ENCODE results near the gene TCOF1.

Gene TCOF1

DNA sequence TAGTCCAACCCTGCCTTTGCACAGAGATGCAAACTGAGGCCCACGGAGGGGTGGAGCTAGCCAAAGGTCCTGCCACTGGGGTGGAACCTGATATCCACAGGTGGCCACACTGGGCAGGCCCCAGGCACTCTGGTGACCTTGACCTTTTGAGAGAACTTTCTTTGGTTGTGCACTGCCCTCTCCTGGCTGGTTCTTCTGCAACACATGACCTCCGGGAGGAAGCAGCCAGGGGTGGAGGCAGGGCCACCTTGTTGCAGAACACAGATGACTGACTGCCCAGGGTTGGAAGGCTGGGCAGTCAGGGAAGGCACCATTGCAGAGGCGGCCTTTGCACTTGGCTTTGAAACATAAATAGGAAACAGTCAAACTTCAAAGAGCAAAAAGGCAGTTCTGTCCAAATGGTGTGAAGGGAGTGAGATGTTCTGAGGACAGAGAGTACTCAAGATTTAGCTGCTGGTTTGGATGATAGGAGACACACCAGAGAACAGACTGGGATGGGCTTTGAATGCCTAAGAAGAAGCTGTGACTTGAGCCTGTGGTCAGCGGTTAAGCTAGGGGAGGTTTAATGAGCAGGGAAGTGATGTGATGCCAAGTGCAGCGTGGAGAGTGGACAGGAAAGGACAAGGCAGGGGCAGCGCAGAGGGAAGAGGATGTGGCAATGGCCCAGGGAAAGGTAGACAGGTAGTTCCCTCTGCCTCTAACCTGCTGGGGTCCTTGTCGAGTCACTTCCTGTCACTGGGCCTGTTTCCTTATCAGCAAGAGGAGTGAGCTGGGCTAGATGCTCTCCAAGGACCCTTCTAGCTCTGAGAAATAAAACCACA lies 6.8 kb upstream of the TCOF1 start:
- peak; percentile 28 for DNase-seq

DNA sequence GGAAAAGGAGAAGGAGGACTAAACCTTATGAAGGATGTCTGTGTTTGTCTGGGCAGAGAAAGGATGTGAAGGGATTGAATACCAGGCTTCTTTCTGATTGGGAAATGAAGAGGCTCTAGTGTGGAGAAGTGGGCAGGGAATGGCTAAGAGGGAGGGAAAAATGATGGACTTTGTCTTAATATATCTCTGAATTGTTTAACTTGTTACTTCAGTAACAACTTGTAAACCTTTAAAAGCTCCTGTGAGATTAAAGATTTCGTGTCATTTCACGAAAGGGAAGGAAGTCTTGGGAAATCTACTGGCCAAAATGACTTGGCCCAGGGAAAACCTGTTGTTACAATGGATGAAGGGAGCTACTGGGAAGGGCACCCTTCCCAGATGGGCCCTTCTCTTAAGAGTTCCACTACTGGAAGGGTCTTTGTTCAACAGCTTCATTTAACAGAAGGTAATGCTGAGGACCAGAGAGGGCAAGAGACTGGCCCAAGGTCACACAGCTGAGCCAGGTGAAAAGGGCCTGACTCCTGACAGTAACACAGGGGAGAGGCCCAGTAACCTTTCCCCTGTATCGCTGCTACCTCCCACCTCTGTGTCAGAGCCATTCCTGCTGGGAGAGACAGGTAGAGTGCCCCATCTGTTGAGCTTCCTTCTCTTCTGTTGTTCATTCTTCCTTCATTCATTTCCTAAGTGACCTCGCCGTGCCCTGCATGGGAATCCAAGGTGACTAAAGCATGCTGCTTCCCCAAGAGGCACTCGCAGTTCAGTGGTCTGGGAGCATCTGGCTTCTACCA lies 5.1 kb upstream of the TCOF1 start:
- DNase-seq = no peak

DNA sequence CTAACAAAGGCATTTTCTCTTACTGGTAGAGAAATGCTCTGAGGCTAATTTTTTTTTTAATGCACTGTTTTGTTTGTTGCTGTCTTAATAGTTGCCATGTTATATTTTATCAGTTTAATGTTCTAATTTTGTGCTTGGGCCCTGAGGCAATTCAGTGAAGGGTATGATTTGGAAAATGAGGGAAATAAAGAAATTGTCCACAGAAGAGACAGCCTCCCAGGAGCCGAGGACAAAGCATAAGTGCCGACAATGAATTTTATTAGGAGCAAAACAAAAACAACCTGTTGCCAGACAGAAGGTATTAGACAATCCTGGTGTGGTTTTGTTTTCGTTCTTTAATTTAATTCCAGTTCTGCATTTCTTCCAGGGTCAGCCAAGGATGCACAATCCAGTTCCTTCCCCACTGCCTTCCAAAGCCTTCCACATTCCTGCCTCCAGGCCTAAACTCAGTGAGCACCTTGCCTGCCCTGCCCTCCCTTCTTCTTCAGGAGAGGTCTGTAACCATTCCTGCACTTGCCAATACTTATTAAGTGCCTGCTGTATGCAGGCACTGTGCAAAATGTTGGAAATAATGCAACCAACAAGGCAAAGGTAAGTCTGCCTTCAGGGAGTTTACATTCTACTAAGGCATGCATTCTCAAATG lies 4.3 kb upstream of the TCOF1 start:
- DNase-seq = no peak

- DNase-seq = no peak
These were observed 1.7 kb upstream of the TCOF1 start for GRCh38 chr5:150355791-150356190.

GRCh38 chr5:150356575-150357294 lies 762 bp upstream of the TCOF1 start:
- no peak for DNase-seq

DNA sequence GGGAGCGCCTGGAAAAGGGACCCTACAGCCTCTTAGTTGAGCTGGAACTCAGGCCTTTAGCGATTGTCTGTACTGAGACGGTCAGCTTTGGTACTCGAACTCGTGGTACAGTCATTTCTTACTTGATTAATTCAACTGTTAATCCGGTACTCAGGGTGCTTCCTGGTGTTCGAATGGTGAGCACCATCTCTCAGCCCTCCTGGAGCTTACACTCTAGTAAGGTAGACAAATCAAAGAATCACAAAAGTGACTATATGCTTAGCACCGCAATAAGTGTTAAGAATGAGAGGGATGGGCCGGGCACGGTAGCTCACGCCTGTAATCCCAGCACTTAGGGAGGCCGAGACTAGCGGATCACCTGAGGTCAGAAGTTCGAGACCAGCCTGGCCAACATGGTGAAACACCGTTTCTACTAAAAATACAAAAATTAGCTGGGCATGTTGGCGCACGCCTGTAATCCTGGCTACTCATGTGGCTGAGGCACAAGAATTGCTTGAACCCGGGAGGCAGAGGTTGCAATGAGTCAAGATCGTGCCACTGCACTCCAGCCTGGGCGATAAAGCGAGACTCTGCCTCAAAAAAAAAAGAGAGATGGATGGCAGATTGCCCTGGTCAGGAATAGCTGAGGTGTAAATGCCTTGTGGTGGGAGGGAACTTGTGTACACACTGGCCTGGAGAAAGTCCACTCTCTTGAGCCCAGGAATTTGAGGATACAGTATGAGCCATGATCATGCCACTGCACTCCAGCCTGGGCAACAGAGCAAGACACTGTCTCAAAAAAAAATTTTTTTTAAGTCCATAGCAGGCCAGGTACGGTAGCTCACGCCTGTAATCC lies 981 bp downstream of the TCOF1 start:
- DNase-seq = no peak

- no peak for DNase-seq
These were observed 3.8 kb downstream of the TCOF1 start for GRCh38 chr5:150361301-150361700.

- DNase-seq = no peak
These were observed 5.7 kb downstream of the TCOF1 start for GRCh38 chr5:150363185-150363584.

- no peak for DNase-seq
These were observed 6.5 kb downstream of the TCOF1 start for GRCh38 chr5:150364004-150364403.

GRCh38 chr5:150368526-150368925 lies 11.0 kb downstream of the TCOF1 start:
- DNase-seq = no peak

DNA sequence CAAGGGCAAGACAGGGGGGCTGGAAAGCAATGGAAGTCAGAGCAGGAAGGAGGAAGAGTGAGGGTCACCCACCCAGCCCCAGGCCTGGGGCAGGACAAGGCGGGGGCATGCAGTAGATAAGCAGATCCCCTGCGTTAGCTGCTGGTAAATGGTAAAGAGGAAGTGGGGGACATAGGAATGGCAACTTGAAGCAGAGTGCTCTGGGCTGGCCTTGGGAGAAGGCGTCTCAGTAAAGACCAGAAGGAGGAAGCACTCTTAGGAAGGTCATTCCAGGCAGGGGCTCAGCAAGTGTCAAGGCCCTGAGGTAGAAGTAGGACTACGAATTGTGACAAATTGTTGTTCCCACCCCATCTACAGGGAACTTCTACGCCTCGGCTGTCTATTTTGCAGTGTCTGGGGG lies 15.1 kb downstream of the TCOF1 start:
- no peak for DNase-seq

DNA sequence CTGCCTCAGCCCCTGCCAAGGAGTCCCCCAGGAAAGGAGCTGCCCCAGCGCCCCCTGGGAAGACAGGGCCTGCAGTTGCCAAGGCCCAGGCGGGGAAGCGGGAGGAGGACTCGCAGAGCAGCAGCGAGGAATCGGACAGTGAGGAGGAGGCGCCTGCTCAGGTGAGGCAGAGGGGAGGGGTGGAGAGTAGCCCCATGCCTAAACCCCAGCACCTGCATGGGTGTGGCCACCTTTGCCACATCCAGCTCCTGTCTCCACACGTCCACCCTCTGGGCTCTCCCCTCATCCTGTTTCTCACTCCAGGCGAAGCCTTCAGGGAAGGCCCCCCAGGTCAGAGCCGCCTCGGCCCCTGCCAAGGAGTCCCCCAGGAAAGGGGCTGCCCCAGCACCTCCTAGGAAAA lies 17.2 kb downstream of the TCOF1 start:
- DNase-seq = no peak

GRCh38 chr5:150376799-150377771 lies 19.6 kb downstream of the TCOF1 start:
- no peak for DNase-seq

- no peak for DNase-seq
These were observed 20.6 kb downstream of the TCOF1 start for GRCh38 chr5:150377964-150378694.

DNA sequence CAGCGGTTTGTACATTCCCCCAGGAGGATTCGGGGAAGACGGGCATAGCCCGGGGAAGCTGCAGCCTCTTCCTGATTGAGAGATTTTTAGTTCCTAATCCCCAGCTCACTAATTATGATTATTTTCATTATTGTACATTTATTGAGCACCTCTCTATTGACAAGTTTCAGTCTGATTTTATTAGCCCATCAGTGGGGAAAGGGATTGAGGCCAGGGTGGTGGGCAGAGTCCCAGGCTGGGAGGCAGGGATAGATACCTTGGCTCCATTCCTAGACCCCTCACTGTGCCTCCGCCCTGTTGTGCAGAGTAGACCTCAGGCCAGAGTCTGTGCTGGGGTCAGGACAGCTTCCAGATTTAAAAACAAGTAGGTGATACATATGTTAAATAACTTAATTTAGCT lies 27.2 kb downstream of the TCOF1 start:
- DNase-seq = no peak

DNA sequence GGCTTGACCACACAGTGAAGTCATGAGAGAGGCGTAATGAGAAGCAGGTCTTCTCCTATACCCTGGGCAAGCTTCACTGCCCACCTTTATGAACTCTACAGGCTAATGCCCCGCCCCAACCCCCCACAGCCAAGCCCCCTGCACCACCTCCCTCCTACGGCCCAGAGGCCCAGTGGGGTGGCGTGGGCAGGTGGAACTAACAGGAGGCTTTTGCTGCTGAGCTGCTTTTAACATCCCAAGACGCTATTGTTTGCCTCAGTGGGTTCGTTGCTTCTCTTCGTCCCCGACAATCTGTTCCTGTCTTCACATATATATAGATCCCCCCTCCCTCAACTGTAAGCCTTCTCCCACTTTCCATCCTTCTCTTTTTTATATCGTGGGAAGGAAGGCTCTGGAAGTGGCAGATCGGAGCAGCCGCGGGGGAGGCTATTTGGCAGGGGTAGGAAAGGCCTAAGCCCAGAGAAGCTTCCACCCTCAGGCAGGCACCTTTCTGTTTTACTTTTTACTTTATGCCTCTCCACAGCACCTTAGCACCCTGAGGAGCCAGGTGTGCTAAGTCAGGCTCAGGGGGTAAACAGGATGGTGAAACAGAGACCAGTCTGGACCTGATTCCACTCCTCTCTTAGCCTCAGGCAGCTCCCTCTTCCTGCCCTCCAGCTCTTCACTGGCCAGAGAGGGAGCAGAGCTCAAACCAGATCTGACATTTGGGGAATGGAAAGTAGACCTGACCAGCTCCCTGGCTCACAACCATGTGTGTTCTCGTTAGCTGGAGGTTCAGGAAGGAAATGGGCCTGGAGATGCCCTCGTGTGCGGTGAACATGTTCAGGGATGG lies 28.7 kb downstream of the TCOF1 start:
- no peak for DNase-seq

DNA sequence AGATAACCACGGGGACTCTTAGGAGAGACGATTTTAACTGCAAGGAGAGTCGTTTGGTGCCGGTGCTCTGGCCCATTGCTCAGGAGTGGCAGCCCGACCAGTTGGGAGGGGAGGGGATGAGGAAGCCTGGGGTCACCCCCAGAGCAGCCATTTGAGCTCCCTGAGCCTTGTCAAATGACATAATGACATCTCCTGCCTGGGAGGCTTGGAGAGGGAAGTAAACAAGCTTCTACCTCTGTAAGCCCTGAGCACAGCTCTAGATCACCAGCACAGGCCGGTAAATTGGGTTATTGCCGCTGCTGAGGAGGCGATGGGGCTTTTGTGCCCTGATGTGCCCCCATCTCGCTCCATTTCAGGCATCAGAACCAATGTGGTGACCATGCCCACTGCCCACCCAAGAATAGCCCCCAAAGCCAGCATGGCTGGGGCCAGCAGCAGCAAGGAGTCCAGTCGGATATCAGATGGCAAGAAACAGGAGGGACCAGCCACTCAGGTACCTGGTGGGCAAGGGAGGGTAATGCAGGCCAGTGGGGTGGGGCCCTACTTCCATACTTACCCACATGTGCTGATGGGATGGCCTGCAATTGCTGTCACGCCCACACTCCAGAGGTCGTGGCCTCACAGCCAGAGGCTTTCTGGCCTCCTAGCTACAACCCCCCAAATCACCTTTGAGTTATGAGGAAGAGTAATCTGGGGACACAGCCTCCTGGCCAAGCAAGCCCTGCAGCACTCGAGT lies 32.2 kb downstream of the TCOF1 start:
- no peak for DNase-seq

GRCh38 chr5:150391064-150391834 lies 33.8 kb downstream of the TCOF1 start:
- DNase-seq = no peak

All from central memory CD4-positive, alpha-beta T cell (primary cell).